ENCODE measurements around the gene ADGRL2. TPM values are rescaled to one million over a fixed set of nuclear protein-coding genes. Genes with fewer than 3 reads are reported as not detected.

The ADGRL2 gene
- total and polyA plus RNA-seq, 2 experiments from 2014 or later = 38.2 to 90.3 TPM

DNA sequence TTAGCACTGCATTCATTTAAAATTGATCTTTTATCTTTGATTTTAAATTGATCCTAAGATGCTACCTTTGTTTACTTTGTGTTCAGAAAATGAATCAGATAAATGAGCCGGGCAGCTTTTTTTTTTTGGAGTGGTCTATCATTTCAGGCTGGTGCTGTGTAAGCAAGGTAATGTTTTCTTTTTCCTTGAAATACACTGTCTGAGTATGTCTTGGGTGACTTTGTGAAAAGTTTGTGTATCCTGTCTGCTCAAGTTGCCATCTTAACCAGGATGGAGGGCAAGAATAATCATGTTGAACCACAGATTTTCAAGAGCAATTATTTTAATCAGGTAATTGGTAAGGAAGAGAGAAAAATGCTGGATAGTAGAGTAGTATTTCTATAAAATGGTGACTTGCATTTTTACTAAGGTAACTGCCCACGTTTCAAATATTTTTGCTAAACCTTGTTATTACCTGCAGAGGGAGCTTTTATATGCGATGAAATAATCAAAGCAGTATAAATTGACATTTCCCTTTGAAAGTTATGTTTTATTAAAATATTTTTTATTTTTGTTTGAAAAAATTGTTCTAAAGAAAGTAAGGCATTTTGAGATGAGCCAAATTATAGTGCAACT is 11.1 kb downstream of the ADGRL2 start:
- H3K4me1 ChIP-seq (ENCODE audit: insufficient read depth) = peaks cover 57% of the 10 kb centered on the region
- H3K9me2 ChIP-seq (ENCODE audit: insufficient read depth) = no peaks in the 10 kb centered on the region
- H3K79me2 ChIP-seq (replicated peaks; ENCODE audit: insufficient read depth) = peaks cover 100% of the 10 kb centered on the region
- no peaks in the 10 kb centered on the region for H3K27me3 Mint-ChIP-seq (ENCODE audit: insufficient read depth, low read depth, poor library complexity)
- H3K4me3 ChIP-seq = no peak overlapping the region
- ATAC-seq (no peak), DNase-seq (ENCODE audit: low spot score) (no peak)
- H3K36me3 Mint-ChIP-seq (ENCODE audit: low read depth) = no peaks in the 10 kb centered on the region
- H4K20me1 ChIP-seq (replicated peaks; ENCODE audit: insufficient read depth) = peaks cover 6% of the 10 kb centered on the region; the same call in 1 of the 2 replicates
- H3K9me3 Mint-ChIP-seq = no peaks in the 10 kb centered on the region
- TF ChIP-seq EZH2phosphoT487 (IDR thresholded peaks at IDR 0.05; ENCODE audit: unreplicated experiment) (no peak), ZNF114 (CRISPR knock-in tag; IDR thresholded peaks at IDR 0.05) (no peak), EZH2 (IDR thresholded peaks at IDR 0.05; ENCODE audit: low read depth, unreplicated experiment) (no peak), CREB1 (CRISPR knock-in tag; IDR thresholded peaks at IDR 0.05; ENCODE audit: low read depth) (no peak), ZNF462 (CRISPR knock-in tag; IDR thresholded peaks at IDR 0.05) (no peak), NANOG (IDR thresholded peaks at IDR 0.05; ENCODE audit: borderline replicate concordance) (no peak), JUNB (IDR thresholded peaks at IDR 0.05; ENCODE audit: unreplicated experiment) (no peak), ZNF331 (CRISPR knock-in tag; IDR thresholded peaks at IDR 0.05; ENCODE audit: low read depth) (no peak), CTCF (conservative IDR thresholded peaks at IDR 0.05; ENCODE audit: low read depth in 2 of 2) (no peak; a peak in 2 of 4 replicates)
- TF ChIP-seq, protein P1, sequence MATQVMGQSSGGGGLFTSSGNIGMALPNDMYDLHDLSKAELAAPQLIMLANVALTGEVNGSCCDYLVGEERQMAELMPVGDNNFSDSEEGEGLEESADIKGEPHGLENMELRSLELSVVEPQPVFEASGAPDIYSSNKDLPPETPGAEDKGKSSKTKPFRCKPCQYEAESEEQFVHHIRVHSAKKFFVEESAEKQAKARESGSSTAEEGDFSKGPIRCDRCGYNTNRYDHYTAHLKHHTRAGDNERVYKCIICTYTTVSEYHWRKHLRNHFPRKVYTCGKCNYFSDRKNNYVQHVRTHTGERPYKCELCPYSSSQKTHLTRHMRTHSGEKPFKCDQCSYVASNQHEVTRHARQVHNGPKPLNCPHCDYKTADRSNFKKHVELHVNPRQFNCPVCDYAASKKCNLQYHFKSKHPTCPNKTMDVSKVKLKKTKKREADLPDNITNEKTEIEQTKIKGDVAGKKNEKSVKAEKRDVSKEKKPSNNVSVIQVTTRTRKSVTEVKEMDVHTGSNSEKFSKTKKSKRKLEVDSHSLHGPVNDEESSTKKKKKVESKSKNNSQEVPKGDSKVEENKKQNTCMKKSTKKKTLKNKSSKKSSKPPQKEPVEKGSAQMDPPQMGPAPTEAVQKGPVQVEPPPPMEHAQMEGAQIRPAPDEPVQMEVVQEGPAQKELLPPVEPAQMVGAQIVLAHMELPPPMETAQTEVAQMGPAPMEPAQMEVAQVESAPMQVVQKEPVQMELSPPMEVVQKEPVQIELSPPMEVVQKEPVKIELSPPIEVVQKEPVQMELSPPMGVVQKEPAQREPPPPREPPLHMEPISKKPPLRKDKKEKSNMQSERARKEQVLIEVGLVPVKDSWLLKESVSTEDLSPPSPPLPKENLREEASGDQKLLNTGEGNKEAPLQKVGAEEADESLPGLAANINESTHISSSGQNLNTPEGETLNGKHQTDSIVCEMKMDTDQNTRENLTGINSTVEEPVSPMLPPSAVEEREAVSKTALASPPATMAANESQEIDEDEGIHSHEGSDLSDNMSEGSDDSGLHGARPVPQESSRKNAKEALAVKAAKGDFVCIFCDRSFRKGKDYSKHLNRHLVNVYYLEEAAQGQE (IDR thresholded peaks at IDR 0.05; ENCODE audit: unreplicated experiment) = no peak
- TF ChIP-seq, protein P2, sequence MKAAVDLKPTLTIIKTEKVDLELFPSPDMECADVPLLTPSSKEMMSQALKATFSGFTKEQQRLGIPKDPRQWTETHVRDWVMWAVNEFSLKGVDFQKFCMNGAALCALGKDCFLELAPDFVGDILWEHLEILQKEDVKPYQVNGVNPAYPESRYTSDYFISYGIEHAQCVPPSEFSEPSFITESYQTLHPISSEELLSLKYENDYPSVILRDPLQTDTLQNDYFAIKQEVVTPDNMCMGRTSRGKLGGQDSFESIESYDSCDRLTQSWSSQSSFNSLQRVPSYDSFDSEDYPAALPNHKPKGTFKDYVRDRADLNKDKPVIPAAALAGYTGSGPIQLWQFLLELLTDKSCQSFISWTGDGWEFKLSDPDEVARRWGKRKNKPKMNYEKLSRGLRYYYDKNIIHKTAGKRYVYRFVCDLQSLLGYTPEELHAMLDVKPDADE (IDR thresholded peaks at IDR 0.05) = no peak
- H3K4me3 Mint-ChIP-seq = no peak overlapping the region
- H3K4me1 Mint-ChIP-seq = peaks cover 53% of the 10 kb centered on the region
- H3K27ac Mint-ChIP-seq = peak overlapping the region; percentile 89
- no peaks in the 10 kb centered on the region for H3K27me3 ChIP-seq (ENCODE audit: insufficient read depth)
- no peaks in the 10 kb centered on the region for H3F3A ChIP-seq (replicated peaks; ENCODE audit: low read depth)
- no peak overlapping the region for H2AFZ ChIP-seq
- H3K36me3 ChIP-seq (ENCODE audit: insufficient read depth) = no peaks in the 10 kb centered on the region
- H3K4me2 ChIP-seq = no peak overlapping the region
- no peak overlapping the region for H3K27ac ChIP-seq (ENCODE audit: low read depth)
